GM12865 (cell line): ENCODE measurements around the gene CMTM7.

Experiments
- DNase-seq: peaks from one replicate; pipeline ENCODE4 v3.0.0; 2010; ENCODE audit warnings: low read depth
- H3K4me3 ChIP-seq: 2 replicates; pipeline ENCODE4 v1.5.1; 2011; ENCODE audit warnings: mild to moderate bottlenecking, low read depth, low read length, control low read depth
- TF ChIP-seq, protein P1 (sequence below): IDR thresholded peaks from 2 replicates; pipeline ENCODE4 v1.5.1; 2011; ENCODE audit warnings: low read length, control low read depth, low read depth, inconsistent platforms; ENCODE audit not compliant: insufficient read depth; ENCODE audit errors: missing control alignments

Gene CMTM7

DNA sequence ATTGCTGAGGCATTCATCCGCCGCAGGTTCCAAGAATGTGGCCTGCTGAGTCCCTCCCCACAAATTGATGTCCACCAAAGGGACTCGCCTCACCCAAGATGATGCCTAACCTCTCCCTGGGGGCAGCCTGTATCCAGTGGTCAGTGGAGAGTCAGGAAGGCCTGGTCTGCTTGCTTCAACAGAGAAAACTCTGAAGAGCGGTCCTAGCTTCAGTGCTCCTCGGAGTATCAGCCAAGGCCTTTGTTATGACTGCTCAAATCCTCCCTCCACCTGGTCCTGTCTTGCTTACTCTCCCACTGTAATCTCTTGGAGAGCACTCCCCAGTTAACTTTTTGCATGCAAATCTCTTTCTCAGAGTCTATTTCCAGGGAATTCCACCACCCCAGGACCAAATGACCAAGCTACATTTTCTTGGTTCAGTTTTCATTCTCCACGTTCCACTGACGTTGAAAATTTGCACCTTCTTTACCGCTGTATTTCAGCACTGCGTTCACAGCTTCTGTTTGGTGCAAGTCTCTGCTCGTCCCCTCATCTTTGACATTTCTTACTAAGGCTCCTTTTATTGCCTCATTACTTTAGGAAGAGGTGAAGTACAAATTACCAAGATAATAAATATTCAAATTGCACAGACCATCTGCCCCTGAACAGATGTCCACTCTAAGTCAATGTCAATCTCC is 22.3 kb downstream of the CMTM7 start:
- no peak overlapping the region for H3K4me3 ChIP-seq
- TF ChIP-seq, protein P1, sequence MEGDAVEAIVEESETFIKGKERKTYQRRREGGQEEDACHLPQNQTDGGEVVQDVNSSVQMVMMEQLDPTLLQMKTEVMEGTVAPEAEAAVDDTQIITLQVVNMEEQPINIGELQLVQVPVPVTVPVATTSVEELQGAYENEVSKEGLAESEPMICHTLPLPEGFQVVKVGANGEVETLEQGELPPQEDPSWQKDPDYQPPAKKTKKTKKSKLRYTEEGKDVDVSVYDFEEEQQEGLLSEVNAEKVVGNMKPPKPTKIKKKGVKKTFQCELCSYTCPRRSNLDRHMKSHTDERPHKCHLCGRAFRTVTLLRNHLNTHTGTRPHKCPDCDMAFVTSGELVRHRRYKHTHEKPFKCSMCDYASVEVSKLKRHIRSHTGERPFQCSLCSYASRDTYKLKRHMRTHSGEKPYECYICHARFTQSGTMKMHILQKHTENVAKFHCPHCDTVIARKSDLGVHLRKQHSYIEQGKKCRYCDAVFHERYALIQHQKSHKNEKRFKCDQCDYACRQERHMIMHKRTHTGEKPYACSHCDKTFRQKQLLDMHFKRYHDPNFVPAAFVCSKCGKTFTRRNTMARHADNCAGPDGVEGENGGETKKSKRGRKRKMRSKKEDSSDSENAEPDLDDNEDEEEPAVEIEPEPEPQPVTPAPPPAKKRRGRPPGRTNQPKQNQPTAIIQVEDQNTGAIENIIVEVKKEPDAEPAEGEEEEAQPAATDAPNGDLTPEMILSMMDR = no peak
- DNase-seq = no peak

DNA sequence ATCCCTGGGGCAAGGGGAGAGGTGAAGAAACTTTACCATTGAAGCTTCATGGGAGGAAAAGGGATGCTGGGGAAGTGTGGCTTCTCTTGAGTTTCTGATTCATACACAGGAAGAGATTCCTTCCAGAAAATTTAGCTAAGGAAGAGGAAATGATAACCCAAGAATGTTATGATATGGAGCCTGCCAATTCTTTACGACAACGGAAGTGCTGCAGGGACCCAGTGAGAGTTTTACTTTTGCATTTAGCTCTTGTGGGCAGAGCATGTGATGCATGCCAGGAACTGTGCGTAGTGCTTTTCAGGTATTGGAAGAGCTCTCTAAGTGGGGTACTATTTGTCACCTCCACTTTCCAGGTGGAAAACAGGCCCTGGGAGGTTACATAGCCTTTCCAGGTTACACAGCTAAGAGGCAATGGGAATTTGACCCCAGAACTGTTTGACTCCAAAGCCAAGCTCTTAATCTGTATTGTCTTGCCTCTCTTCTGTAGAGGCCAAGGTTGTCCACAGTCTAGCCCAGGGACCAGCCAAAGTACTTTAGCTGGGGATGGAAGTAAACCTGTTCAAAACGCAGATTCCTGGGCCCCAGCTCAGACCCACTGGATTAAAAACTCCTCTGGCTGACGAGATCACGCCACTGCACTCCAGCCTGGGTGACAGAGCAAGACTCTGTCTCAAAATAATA is 23.0 kb downstream of the CMTM7 start:
- TF ChIP-seq, protein P1 = no peak
- DNase-seq = no peak
- no peak overlapping the region for H3K4me3 ChIP-seq

DNA sequence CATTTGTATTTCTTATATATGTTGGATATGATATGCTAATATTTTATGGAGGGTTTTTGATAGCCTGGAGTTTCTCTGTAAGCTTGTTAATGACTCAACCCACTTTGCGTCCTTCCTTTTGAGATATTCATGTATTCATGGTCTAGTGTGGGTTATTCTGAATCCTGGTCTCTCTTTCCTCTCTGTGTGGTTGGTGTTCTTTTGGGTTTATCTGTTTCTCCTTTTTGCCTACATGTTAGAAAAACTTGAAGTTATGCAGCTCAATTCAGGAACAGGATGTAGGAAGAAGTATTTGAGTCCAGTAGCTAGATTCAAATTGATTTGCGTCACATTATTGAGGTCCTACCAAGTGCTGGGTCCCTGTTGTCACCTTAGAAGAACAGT is 28.1 kb downstream of the CMTM7 start:
- no peak overlapping the region for H3K4me3 ChIP-seq
- DNase-seq = no peak
- TF ChIP-seq, protein P1 = no peak

DNA sequence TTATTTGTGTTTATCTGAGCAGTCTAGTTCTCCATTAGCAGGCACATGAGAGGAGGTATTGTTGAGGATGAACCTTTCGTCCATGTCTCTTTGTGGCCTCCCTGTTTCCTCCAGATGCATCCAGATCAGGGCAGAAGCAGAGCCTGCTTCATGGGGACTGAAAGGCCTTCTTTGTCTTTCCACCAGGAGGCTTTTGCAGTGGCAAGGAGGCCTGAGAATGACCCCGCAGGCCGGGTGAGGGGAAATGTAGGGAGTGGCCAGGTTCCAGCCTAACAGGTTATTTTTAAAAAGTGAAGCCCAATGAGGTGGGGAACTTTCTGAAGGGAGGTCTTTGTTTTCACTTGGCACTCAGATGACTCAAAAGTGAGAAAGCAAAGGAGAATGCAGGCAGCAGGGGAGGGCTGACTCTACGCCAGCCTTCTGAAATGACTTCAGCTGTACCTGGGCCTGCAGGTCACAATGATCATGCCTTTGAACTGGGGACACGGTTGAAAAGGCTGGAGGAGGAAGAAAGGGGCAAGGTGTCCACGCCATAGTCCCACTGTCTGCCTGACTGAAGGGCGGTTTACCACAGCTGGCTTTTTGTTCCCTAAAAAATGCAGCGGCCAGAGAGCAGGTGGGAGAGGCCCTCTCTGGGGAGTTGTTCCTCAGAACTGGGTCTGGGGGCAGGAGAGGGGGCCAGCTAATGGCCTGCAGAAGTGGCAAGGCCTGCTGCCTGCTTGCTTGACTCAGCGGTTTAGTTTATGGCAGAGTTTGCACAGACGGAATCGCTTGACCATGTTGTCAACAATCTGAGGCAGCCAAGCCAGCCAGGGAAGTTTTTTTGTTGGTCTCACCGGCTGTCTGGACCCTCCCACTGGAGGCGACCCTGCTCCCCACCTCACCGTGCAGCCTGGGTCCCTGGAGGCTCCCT is 28.7 kb downstream of the CMTM7 start:
- H3K4me3 ChIP-seq = no peak overlapping the region
- TF ChIP-seq, protein P1 = peak; percentile 25
- peak; percentile 79 for DNase-seq

DNA sequence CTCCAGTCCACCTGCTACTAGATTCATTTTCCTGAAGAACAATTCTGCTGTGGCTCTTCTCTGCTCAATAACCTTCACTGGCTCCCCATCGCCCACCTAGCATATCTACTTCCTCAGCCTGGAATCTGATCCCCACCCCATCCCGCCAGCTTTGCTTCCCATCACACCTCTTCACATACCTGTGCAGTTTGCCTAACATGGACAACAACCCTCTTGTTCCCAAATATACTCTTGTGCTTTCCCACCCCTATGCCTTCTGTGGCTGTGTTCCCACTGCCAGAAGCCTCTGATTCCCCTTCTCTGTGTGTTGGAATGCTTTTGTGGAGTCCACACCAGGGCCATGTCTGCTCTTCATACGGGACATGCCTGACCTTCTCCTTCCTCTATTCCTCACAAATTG is 29.5 kb downstream of the CMTM7 start:
- H3K4me3 ChIP-seq = no peak overlapping the region
- TF ChIP-seq, protein P1 = no peak
- no peak for DNase-seq

DNA sequence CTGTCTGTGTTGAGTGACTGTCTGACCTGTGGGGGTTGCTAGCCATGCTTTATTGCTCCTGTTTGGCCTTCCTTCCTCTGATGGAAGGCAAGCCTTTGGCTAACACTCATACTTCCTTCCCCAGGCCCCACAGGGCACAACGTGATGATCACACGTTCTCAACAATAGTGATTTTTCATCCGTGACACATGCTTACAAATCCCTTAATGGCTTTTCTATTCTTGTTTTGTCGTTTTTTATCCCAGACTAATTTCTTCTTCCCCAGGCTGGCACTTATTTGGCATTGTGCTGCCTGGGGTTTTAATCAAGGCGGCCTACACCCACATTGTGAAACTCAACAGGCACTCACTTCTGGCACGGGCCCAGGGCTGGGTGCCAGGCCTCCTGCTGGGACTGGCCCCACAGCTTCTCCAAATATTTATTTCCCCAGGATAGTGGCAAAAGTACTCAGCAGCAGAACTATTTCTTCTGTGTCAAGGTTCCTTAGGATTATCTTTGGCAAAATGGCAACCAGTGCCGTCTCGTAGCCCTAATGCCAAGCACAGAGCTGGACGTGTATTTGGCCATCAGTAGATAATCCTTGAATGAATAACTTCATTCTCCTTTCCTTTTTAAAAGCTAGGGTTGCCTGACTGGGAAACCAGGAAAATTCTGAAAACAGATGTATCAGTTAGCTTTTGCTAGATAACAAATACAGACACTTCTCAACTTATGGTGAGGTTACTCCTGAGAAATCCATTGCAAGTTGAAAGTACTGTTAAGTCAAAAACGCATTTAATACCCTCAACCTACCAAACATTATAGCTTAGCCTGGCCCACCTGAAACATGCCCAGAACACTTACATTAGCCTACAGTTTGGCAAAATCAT is 30.6 kb downstream of the CMTM7 start:
- DNase-seq = no peak
- TF ChIP-seq, protein P1 = no peak
- no peak overlapping the region for H3K4me3 ChIP-seq
